A549 (cell line): Measurements from ENCODE around the gene SHISAL1.

Experiments
- BHLHE40 ChIP-seq: IDR thresholded peaks from 2 replicates; pipeline ENCODE4 v1.6.1; 2012; ENCODE audit warnings: low read depth, low read length, inconsistent platforms
- CTCF ChIP-seq: fragments of >200 bp; sonication (Bioruptor Twin); formaldehyde crosslinking; IDR thresholded peaks from 3 replicates; pipeline ENCODE4 v1.5.1; 2016
- ELK1 ChIP-seq: fragments of 150-350 bp; IDR thresholded peaks from 2 replicates; pipeline ENCODE4 v1.6.1; 2014; ENCODE audit warnings: low read depth, mild to moderate bottlenecking, low read length
- EP300 ChIP-seq, 2 experiments: fragments of >200 bp; sonication (Bioruptor Twin); formaldehyde crosslinking; IDR thresholded peaks; 2 replicates in 1 of 2; 3 replicates in 1 of 2; pipeline ENCODE4 v1.6.1; 2016 to 2017
- ESRRA ChIP-seq: fragments of 150-350 bp; IDR thresholded peaks from 2 replicates; pipeline ENCODE4 v1.6.1; 2014; ENCODE audit warnings: mild to moderate bottlenecking, low read length, borderline replicate concordance
- MAX ChIP-seq: IDR thresholded peaks from 2 replicates; pipeline ENCODE4 v1.6.1; 2012
- POLR2A ChIP-seq: IDR thresholded peaks from 2 replicates; pipeline ENCODE4 v1.6.1; 2012; ENCODE audit warnings: mild to moderate bottlenecking, low read length
- RAD21 ChIP-seq, 2 experiments: fragments of >200 bp in 1 of 2; sonication (Bioruptor Twin) in 1 of 2; formaldehyde crosslinking in 1 of 2; IDR thresholded peaks in 1 of 2; conservative IDR thresholded peaks in 1 of 2; 2 replicates in 1 of 2; 3 replicates in 1 of 2; pipeline ENCODE4 v1.6.1; 2012 to 2018; ENCODE audit warnings: inconsistent platforms in 1 of 2
- RFX5 ChIP-seq: fragments of 450-650 bp; IDR thresholded peaks from 2 replicates; pipeline ENCODE4 v1.7.1; 2014; ENCODE audit warnings: antibody characterized with exemption, mild to moderate bottlenecking, moderate library complexity
- ZFP36 ChIP-seq: fragments of 450-650 bp; IDR thresholded peaks from 2 replicates; pipeline ENCODE4 v1.6.1; 2014; ENCODE audit warnings: borderline replicate concordance; ENCODE audit not compliant: partially characterized antibody

GRCh38 chr22:44328326-44328725, 15.6 kb upstream of the SHISAL1 start:
- no peak for TF ChIP-seq ELK1
- no peak for TF ChIP-seq CTCF
- TF ChIP-seq BHLHE40 = no peak
- no peak for TF ChIP-seq POLR2A
- no peak for TF ChIP-seq ESRRA
- no peak for TF ChIP-seq EP300 (IDR thresholded peaks at IDR 0.05)
- no peak for TF ChIP-seq ZFP36
- TF ChIP-seq RAD21 (conservative IDR thresholded peaks at IDR 0.05 in 1 of 2, IDR thresholded peaks at IDR 0.05 in 1 of 2) = no peak
- TF ChIP-seq RFX5 = no peak
- TF ChIP-seq MAX = no peak
